Naive B cell (primary cell): Measurements from ENCODE around the gene MB. TPM values are rescaled to one million over a fixed set of nuclear protein-coding genes. Genes with fewer than 3 reads are reported as not detected.

Source experiments
- ATAC-seq, 2 donors: fragments of 150-1000 bp; cut with Tn5 transposase; 2 replicates each; pipeline ENCODE4 v1.10.0; 2021; ENCODE audit warnings: low read depth in 2 of 2, mild to moderate bottlenecking in 2 of 2, moderate library complexity in 2 of 2
- DNase-seq: peaks from one replicate; pipeline ENCODE4 v3.0.0; 2022
- H3K27ac Mint-ChIP-seq, 6 donors: one replicate each; pipeline ENCODE4 v1.8.0; 2020 to 2022; ENCODE audit warnings: mild to moderate bottlenecking in 6 of 6, mixed read lengths in 6 of 6, moderate library complexity in 5 of 6, inconsistent platforms in 2 of 6
- H3K27me3 Mint-ChIP-seq, 3 donors: one replicate each; pipeline ENCODE4 v1.8.0; 2021 to 2022; ENCODE audit warnings: mixed read lengths in 3 of 3, mild to moderate bottlenecking in 1 of 3
- H3K36me3 Mint-ChIP-seq, 2 donors: one replicate each; pipeline ENCODE4 v1.8.0; 2020 to 2022; ENCODE audit warnings: mixed read lengths in 2 of 2, inconsistent platforms in 1 of 2, mild to moderate bottlenecking in 1 of 2
- H3K4me1 Mint-ChIP-seq, 3 donors: one replicate each; pipeline ENCODE4 v1.8.0; 2020 to 2022; ENCODE audit warnings: mixed read lengths in 3 of 3, inconsistent platforms in 1 of 3, mild to moderate bottlenecking in 1 of 3, moderate library complexity in 1 of 3
- H3K4me3 Mint-ChIP-seq, 8 donors: one replicate each; pipeline ENCODE4 v1.8.0; 2020 to 2022; ENCODE audit warnings: mild to moderate bottlenecking in 8 of 8, mixed read lengths in 8 of 8, moderate library complexity in 8 of 8, inconsistent platforms in 2 of 8
- H3K9me3 Mint-ChIP-seq, 7 donors: one replicate each; pipeline ENCODE4 v1.8.0; 2020 to 2022; ENCODE audit warnings: mixed read lengths in 7 of 7, mild to moderate bottlenecking in 5 of 7, inconsistent platforms in 2 of 7, moderate library complexity in 1 of 7
- polyA plus RNA-seq, 6 donors: library from polyadenylated mRNA; unstranded; fragments of 300-500 nt; fragmentation: Illumina TruSeq; gene quantifications; one replicate each; pipeline ENCODE4 v1.2.3, GENCODE V29; 2021; ENCODE audit warnings: low read depth in 6 of 6

Gene MB
- polyA plus RNA-seq, 6 donors from 2014 or later: not detected

GRCh38 chr22:35564975-35565867 is 51.9 kb downstream of the MB start:
- peaks cover 0 to 3% (median 0%) of the 10 kb centered on the region in 7 donors for H3K9me3 Mint-ChIP-seq
- H3K36me3 Mint-ChIP-seq: peaks cover 0 to 9% of the 10 kb centered on the region in 2 donors
- no peak for ATAC-seq
- H3K4me1 Mint-ChIP-seq: peaks cover 0 to 4% (median 0%) of the 10 kb centered on the region in 3 donors
- peaks cover 33 to 69% (median 69%) of the 10 kb centered on the region in 3 donors for H3K27me3 Mint-ChIP-seq
- H3K27ac Mint-ChIP-seq: peak overlapping the region in 1 of 6 donors; percentile 4
- no peak overlapping the region for H3K4me3 Mint-ChIP-seq
- no peak for DNase-seq

- no peak overlapping the region for H3K27ac Mint-ChIP-seq
Measured at GRCh38 chr22:35563211-35563610, 53.9 kb downstream of the MB start.

DNA sequence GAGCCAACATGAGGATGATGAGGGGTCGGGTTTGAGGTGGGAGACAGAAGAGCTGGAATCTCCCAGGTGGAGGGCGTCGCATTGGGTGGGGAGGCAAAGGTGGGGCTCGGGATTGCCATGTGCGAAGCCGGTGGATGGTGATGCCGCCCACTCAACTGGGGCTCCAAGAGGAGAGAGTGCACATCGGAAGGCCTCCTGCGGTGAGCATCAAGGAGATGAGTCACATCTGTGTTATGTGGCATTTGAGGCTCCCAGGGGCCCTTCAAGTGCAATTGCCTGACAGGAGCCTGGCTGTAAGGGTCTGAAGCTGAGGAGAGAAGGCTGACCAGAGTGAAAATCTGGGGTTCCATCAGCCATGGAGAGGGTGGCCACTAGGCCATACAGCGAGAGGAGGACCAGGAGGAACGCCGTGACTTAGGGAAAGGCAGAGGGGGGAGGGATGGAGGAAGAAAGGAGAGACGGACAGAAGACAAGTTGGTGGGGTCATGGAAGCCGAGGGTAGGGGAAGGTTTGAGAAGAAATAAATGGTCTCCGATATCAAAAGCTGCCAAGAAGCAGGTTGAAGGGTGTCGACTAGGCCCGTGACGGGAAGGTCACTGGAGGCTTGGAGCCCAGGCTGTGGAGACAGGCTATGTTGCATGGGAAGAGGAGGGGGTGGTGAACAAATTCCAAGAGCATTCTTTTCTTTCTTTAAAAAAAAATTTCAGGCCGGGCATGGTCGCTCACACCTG is 55.2 kb downstream of the MB start:
- Mint-ChIP-seq H3K9me3 (peaks cover 0 to 5% (median 0%) of the 10 kb centered on the region in 7 donors), H3K27me3 (peaks cover 31 to 70% (median 67%) of the 10 kb centered on the region in 3 donors)
- no peak for DNase-seq

More at GRCh38 chr22:35563211-35563610, 53.9 kb downstream of the MB start:
- peaks cover 0 to 5% (median 0%) of the 10 kb centered on the region in 7 donors for H3K9me3 Mint-ChIP-seq
- DNase-seq (no peak), ATAC-seq (no peak)
- peaks cover 28 to 64% (median 61%) of the 10 kb centered on the region in 3 donors for H3K27me3 Mint-ChIP-seq
- peaks cover 0 to 9% of the 10 kb centered on the region in 2 donors for H3K36me3 Mint-ChIP-seq
- H3K4me1 Mint-ChIP-seq: peaks cover 0 to 4% (median 0%) of the 10 kb centered on the region in 3 donors
- no peak overlapping the region for H3K4me3 Mint-ChIP-seq

GRCh38 chr22:35560824-35561223 is 56.3 kb downstream of the MB start:
- H3K9me3 Mint-ChIP-seq: peaks cover 0 to 5% (median 0%) of the 10 kb centered on the region in 7 donors
- H3K4me3 Mint-ChIP-seq: no peak overlapping the region
- ATAC-seq (no peak), DNase-seq (no peak)
- peaks cover 0 to 4% (median 0%) of the 10 kb centered on the region in 3 donors for H3K4me1 Mint-ChIP-seq
- H3K36me3 Mint-ChIP-seq: peaks cover 0 to 9% of the 10 kb centered on the region in 2 donors
- no peak overlapping the region for H3K27ac Mint-ChIP-seq
- peaks cover 31 to 72% (median 69%) of the 10 kb centered on the region in 3 donors for H3K27me3 Mint-ChIP-seq

More for the DNA sequence above, 55.2 kb downstream of the MB start:
- Mint-ChIP-seq H3K36me3 (peaks cover 0 to 9% of the 10 kb centered on the region in 2 donors), H3K4me3 (no peak overlapping the region), H3K27ac (no peak overlapping the region), H3K4me1 (peaks cover 0 to 4% (median 0%) of the 10 kb centered on the region in 3 donors)
- ATAC-seq: no peak

DNA sequence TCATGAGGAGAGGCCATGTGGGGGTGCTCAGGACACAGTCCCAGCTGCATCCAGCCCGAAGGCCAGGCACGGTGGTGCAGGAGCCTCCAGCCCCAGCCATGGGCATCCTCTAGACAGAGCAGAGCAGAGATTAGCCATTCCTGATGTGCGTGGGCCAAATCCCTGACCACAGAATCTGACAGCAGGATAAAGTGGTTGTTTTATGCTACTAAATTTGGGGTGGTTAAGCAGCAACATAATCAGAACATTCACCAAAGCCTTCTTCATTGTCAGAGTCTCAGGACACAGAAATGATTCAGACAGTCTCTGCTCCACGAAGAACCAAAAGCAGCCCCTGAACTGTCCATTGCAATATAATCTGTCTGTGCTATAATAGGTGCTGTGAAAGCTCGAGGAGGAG is 56.8 kb downstream of the MB start:
- Mint-ChIP-seq H3K4me1 (peaks cover 0 to 4% (median 0%) of the 10 kb centered on the region in 3 donors), H3K27ac (no peak overlapping the region), H3K27me3 (peaks cover 34 to 72% (median 69%) of the 10 kb centered on the region in 3 donors), H3K4me3 (no peak overlapping the region), H3K9me3 (peaks cover 0 to 5% (median 0%) of the 10 kb centered on the region in 7 donors), H3K36me3 (peaks cover 0 to 9% of the 10 kb centered on the region in 2 donors)
- DNase-seq (no peak), ATAC-seq (no peak)

- H3K27me3 Mint-ChIP-seq: peaks cover 28 to 67% (median 63%) of the 10 kb centered on the region in 3 donors
- no peak for ATAC-seq
- H3K36me3 Mint-ChIP-seq: peaks cover 0 to 9% of the 10 kb centered on the region in 2 donors
- peaks cover 0 to 4% (median 0%) of the 10 kb centered on the region in 3 donors for H3K4me1 Mint-ChIP-seq
- H3K27ac Mint-ChIP-seq: no peak overlapping the region
- peaks cover 0 to 5% (median 0%) of the 10 kb centered on the region in 7 donors for H3K9me3 Mint-ChIP-seq
- DNase-seq: no peak
- H3K4me3 Mint-ChIP-seq: no peak overlapping the region
Measured at GRCh38 chr22:35559354-35560005, 57.6 kb downstream of the MB start.

DNA sequence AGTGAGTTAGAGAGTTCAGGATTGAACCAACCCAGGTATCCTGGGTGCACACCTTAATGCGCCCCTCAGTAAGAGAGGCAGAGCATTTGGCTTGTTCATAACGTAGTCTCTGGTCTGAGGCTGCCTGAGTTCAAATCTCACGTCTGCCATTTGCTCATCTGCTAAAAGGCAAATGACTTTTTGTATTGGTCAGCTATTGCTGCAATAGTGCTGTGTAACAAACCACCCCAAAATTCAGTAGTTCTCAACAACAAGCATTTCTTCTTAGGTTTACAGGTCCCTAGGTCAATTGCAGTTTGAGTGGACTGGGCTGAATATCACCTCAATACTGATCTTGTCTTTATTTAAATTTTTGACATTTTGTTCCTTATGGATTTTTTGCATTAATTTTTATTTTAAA is 58.4 kb downstream of the MB start:
- Mint-ChIP-seq H3K36me3 (peaks cover 0 to 9% of the 10 kb centered on the region in 2 donors), H3K4me1 (peaks cover 0 to 4% (median 0%) of the 10 kb centered on the region in 3 donors), H3K27me3 (peaks cover 28 to 64% (median 61%) of the 10 kb centered on the region in 3 donors), H3K4me3 (no peak overlapping the region), H3K27ac (no peak overlapping the region), H3K9me3 (peaks cover 0 to 5% (median 0%) of the 10 kb centered on the region in 7 donors)
- ATAC-seq (no peak), DNase-seq (no peak)

DNA sequence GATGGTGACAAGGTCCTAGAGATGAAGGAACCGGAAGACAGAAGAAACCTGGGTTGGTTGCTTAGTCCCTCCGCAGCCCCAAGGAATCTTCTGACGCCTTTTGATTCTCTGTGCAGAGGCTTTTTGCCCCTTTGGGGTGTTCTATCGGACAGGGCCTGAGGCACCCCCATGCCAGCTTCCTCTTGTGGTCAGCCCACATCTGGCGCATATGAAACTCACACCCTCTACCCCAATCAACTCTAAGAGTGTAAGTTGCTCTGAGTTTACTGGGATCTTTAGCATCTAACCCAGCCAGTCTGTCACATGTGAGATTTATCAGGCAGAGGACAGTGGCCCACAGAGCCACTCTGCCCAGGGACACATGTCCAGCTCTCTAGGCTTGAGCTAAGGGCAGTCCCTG is 59.1 kb downstream of the MB start:
- Mint-ChIP-seq H3K36me3 (peaks cover 0 to 9% of the 10 kb centered on the region in 2 donors), H3K9me3 (peaks cover 0 to 5% (median 0%) of the 10 kb centered on the region in 7 donors), H3K27ac (peak overlapping the region in 1 of 6 donors; percentile 56), H3K27me3 (peaks cover 24 to 62% (median 60%) of the 10 kb centered on the region in 3 donors), H3K4me1 (peaks cover 0 to 1% (median 0%) of the 10 kb centered on the region in 3 donors), H3K4me3 (no peak overlapping the region)
- ATAC-seq (no peak), DNase-seq (no peak)

Other genes with a start within 250 kb of the MB start
- 1 to 10 TPM; 1.2 to 6.3 (median 2.1) TPM for gene HMOX1, start 236.2 kb downstream of the MB start, polyA plus RNA-seq
- 10 to 100 TPM; 56.1 to 76.6 (median 64.0) TPM for gene MCM5, start 217.2 kb downstream of the MB start, polyA plus RNA-seq
- not detected for gene RASD2, start 76.5 kb downstream of the MB start, polyA plus RNA-seq
- gene APOL6, start 31.1 kb upstream of the MB start, polyA plus RNA-seq: 1 to 10 TPM; 1.4 to 2.8 (median 2.0) TPM
- gene APOL5, start 100.5 kb upstream of the MB start, polyA plus RNA-seq: not detected